SJSA1 (cell line): ENCODE measurements around the gene MAD2L1BP. TPM values are rescaled to one million over a fixed set of nuclear protein-coding genes. Genes with fewer than 3 reads are reported as not detected.
A peak's percentile ranks its signal among the peaks of the same experiment; 100 is the strongest.
"Not testable (repeated sequence)": the region's sequence is repeated elsewhere in the genome, so short reads cannot be mapped to it uniquely, and the experiment has no call there.

Experiments used
- DNase-seq, 2 experiments: peaks; one replicate each; pipeline ENCODE4 v3.0.0-alpha.2; 2015 to 2020; ENCODE audit warnings: low spot score in 2 of 2, low read depth in 1 of 2
- H3K27ac ChIP-seq: fragments of 250-450 bp; sonication (Bioruptor Pico); 2 replicates; pipeline ENCODE4 v1.5.1; 2020; ENCODE audit warnings: mild to moderate bottlenecking, moderate library complexity
- H3K27me3 ChIP-seq: fragments of 250-450 bp; sonication (Bioruptor Pico); replicated peaks from 2 replicates; pipeline ENCODE4 v1.5.1; 2020; ENCODE audit warnings: mild to moderate bottlenecking, moderate library complexity
- H3K36me3 ChIP-seq: fragments of 250-450 bp; sonication (Bioruptor Pico); 2 replicates; pipeline ENCODE4 v1.5.1; 2020; ENCODE audit warnings: mild to moderate bottlenecking
- H3K4me1 ChIP-seq: fragments of 250-450 bp; sonication (Bioruptor Pico); replicated peaks from 2 replicates; pipeline ENCODE4 v1.6.1; 2021; ENCODE audit warnings: mild to moderate bottlenecking
- H3K4me3 ChIP-seq: fragments of 250-450 bp; sonication (Bioruptor Pico); 2 replicates; pipeline ENCODE4 v1.5.1; 2020; ENCODE audit warnings: mild to moderate bottlenecking
- H3K9me3 ChIP-seq: fragments of 250-450 bp; sonication (Bioruptor Pico); replicated peaks from 2 replicates; pipeline ENCODE4 v1.5.1; 2020; ENCODE audit warnings: mild to moderate bottlenecking
- total RNA-seq: library from RNA; depleted of rRNA; stranded (reverse); fragments of >200 nt; shearing (Covaris generic); gene quantifications from 2 replicates; pipeline ENCODE4 v1.2.3, GENCODE V29; 2014

MAD2L1BP gene
- total RNA-seq, 1 experiment from 2014 or later: 59.4 TPM

DNA sequence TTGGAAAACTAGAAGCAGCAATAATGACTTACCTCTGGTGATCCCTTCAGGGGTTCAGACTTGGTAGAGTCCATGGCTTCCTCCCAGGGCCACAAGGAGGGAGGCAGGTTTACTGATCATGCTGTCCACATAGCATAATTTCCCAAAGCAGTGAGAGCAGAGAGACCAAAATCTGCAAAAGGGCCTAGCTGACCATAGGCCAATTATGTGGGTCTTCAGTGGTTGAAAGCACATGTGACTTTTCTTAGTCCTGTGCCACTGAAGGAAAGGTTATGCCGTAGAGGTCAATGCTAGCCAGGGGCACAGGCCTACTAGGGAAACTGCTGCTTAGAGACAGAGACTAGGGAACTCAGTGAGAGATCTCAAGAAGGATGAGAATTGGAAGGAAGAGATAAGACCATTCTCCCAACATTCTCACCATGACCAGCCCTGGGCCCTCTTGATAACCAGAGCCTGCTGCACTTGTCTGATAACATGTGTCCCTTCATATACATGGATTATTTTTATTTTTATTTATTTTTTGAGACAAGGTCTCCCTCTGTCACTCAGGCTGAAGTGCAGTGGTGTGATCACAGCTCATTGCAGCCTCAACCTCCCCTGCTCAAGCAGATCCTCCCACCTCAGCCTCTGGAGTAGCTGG lies 4.5 kb upstream of the MAD2L1BP start:
- H3K27ac ChIP-seq: no peak overlapping the region
- H3K9me3 ChIP-seq: no peaks in the 10 kb centered on the region; the same call in 1 of the 2 replicates
- no peaks in the 10 kb centered on the region for H3K27me3 ChIP-seq
- H3K4me1 ChIP-seq: peaks cover 33% of the 10 kb centered on the region
- H3K36me3 ChIP-seq: peaks cover 27% of the 10 kb centered on the region
- no peak for DNase-seq
- no peak overlapping the region for H3K4me3 ChIP-seq

- Histone ChIP-seq H3K36me3 (peaks cover 31% of the 10 kb centered on the region), H3K4me1 (peaks cover 22% of the 10 kb centered on the region)
- H3K27ac ChIP-seq, H3K27me3 ChIP-seq, H3K4me3 ChIP-seq, H3K9me3 ChIP-seq, DNase-seq: not testable (repeated sequence)
Measured at GRCh38 chr6:43633002-43633401, 2.6 kb upstream of the MAD2L1BP start.

DNA sequence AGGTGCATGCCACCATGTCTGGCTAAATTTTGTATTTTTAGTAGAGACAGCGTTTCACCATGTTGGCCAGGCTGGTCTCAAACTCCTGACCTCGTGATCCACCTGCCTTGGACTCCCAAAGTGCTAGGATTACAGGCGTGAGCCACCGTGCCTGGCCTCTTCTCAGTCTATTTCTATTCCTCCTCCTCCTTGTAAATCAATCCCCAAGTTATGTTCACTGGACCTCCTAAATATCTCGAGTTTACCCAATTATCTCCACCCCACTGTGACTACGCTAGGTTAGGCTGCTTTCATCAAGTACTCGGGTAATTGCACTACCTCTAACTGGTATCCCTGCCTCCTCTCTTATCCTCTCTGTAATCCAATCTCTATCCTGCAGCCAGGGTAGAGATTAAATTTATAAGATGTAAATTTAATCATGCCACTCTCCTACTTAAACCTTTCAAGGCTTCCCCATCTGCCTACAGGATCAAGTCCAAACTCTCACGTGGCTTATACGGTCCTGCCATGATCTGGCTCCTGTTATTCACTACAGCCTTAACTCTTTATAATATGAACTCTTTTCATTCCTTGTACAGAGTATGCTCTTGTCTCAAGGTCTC lies 837 bp upstream of the MAD2L1BP start:
- no peaks in the 10 kb centered on the region for H3K27me3 ChIP-seq
- no peak overlapping the region for H3K27ac ChIP-seq
- peaks cover 42% of the 10 kb centered on the region for H3K36me3 ChIP-seq
- H3K4me3 ChIP-seq: no peak overlapping the region
- peaks cover 18% of the 10 kb centered on the region for H3K4me1 ChIP-seq
- no peak for DNase-seq
- no peaks in the 10 kb centered on the region for H3K9me3 ChIP-seq

- H3K36me3 ChIP-seq: peaks cover 57% of the 10 kb centered on the region
- H3K4me3 ChIP-seq: peak overlapping the region; percentile 65
- DNase-seq: peak in 1 of 2 experiments; percentile 28
- no peaks in the 10 kb centered on the region for H3K9me3 ChIP-seq
- H3K27me3 ChIP-seq: no peaks in the 10 kb centered on the region
- peaks cover 12% of the 10 kb centered on the region for H3K4me1 ChIP-seq
- peak overlapping the region; percentile 40; the same call in 1 of the 2 replicates for H3K27ac ChIP-seq
Measured at GRCh38 chr6:43636308-43636659, 644 bp downstream of the MAD2L1BP start.

DNA sequence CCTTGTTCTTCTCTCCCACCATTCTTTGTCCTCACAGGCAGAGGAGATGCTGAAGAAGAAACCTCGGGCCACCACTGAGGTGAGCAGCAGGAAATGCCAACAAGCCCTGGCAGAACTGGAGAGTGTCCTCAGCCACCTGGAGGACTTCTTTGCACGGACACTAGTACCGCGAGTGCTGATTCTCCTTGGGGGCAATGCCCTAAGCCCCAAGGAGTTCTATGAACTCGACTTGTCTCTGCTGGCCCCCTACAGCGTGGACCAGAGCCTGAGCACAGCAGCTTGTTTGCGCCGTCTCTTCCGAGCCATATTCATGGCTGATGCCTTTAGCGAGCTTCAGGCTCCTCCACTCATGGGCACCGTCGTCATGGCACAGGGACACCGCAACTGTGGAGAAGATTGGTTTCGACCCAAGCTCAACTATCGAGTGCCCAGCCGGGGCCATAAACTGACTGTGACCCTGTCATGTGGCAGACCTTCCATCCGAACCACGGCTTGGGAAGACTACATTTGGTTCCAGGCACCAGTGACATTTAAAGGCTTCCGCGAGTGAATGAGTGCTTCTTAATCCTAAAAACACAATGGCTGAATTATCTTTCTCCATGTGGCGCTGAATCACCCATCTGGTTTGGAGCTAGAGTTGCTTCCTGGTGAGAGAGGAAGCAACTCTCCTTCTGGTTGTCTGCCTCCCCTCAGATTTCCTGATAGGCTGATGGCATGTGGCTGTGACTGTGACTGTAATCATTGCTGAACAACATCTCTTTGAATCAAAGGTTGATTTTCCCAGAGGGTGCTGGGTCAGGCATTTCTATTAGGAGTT lies 4.6 kb downstream of the MAD2L1BP start:
- Histone ChIP-seq H3K27me3 (no peaks in the 10 kb centered on the region), H3K36me3 (peaks cover 72% of the 10 kb centered on the region), H3K27ac (no peak overlapping the region), H3K4me3 (no peak overlapping the region), H3K4me1 (peaks cover 12% of the 10 kb centered on the region), H3K9me3 (no peaks in the 10 kb centered on the region)
- no peak for DNase-seq

DNA sequence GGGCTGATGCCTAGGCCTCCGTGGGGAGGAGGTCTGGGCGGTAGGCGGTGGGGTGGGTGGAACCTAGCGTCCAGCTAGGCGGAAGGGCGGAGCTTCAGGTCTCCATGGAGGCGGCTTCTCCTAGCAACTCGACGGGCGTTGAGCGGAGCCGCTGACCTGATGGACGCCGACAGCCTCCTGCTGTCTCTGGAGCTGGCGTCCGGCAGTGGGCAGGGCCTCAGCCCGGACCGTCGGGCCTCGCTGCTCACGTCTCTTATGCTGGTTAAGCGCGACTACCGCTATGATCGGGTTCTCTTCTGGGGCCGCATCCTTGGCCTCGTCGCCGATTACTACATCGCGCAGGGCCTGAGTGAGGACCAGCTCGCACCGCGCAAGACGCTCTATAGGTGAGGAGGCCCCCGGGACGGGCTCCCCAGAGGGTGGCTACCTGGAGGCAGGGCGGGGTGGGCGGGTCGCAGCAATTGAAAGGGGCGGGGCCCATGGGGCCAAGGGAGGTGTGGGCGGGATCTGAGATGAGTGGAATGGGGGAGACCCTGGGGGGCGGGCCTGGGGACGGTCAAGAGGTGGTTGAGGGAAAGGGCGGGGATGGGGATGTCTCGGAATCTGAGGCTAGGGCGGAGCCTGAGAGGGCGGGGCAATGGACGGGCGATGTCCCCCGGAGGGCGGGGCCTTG lies 9.4 kb downstream of the MAD2L1BP start, which contains the start of gene RSPH9:
Gene RSPH9, plus strand, starts transcription at position 97 of the 673 bp plus-strand sequence. Its CDS starts 63 bp downstream, at position 160.
- Histone ChIP-seq H3K27me3 (no peaks in the 10 kb centered on the region), H3K27ac (no peak within 1 kb of the TSS), H3K9me3 (no peaks in the 10 kb centered on the region), H3K4me1 (no peaks in the 10 kb centered on the region), H3K4me3 (peak within 1 kb of the TSS; percentile 20; the same call in 1 of the 2 replicates), H3K36me3 (peaks cover 28% of the 10 kb centered on the region)
- no peak for DNase-seq

DNA sequence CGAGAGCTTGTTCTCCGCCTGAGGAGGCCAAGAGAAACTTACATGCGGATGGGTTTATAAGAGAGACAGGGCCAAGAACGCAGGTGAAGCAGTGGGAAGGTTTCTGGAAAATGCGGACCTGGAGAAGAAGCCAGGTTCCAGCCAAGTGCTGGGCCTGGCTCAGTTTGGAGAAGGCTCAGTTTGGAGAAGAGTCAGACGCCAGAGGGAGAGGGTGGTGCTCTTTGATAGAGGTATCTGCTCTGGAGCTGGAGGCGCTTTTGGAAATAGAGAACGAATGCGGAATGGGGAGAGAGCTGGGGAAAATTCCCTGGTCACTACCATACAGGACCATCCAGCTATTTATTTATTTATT lies 9.9 kb downstream of the MAD2L1BP start:
- DNase-seq: no peak
- H3K27ac ChIP-seq: no peak overlapping the region
- H3K36me3 ChIP-seq: peaks cover 23% of the 10 kb centered on the region
- no peaks in the 10 kb centered on the region for H3K4me1 ChIP-seq
- no peaks in the 10 kb centered on the region for H3K9me3 ChIP-seq
- H3K27me3 ChIP-seq: no peaks in the 10 kb centered on the region
- no peak overlapping the region for H3K4me3 ChIP-seq

DNA sequence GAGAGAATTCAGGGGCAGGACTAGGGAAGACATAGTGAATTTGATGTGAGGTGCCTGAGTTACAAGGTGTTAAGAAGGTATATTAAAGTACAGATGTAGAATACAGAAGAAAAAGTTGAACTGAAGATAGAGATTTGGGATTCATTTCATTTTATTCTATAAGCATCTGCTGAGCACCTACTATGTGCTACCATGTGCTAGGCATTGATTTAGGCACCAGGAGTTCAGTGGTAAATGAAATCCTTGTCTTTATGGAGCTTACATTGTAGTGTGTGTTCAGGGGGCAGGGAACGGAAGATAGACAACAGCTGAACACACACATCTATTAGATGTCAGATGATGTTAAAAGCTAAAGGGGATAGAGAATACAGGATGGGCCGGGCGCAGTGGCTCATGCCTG lies 12.0 kb downstream of the MAD2L1BP start:
- no peak for DNase-seq
- Histone ChIP-seq H3K27me3 (no peaks in the 10 kb centered on the region), H3K36me3 (peaks cover 5% of the 10 kb centered on the region), H3K9me3 (no peaks in the 10 kb centered on the region), H3K4me3 (no peak overlapping the region), H3K4me1 (no peaks in the 10 kb centered on the region), H3K27ac (no peak overlapping the region)

GRCh38 chr6:43648248-43648647 lies 12.6 kb downstream of the MAD2L1BP start:
- H3K27ac ChIP-seq: no peak overlapping the region
- no peaks in the 10 kb centered on the region for H3K9me3 ChIP-seq
- no peaks in the 10 kb centered on the region for H3K27me3 ChIP-seq
- H3K4me3 ChIP-seq: no peak overlapping the region
- no peaks in the 10 kb centered on the region for H3K4me1 ChIP-seq
- no peak for DNase-seq
- H3K36me3 ChIP-seq: no peaks in the 10 kb centered on the region

GRCh38 chr6:43652822-43653221 lies 17.2 kb downstream of the MAD2L1BP start:
- not testable (repeated sequence) for H3K4me3 ChIP-seq, H3K9me3 ChIP-seq, H3K27me3 ChIP-seq, H3K4me1 ChIP-seq, H3K36me3 ChIP-seq, DNase-seq, H3K27ac ChIP-seq

DNA sequence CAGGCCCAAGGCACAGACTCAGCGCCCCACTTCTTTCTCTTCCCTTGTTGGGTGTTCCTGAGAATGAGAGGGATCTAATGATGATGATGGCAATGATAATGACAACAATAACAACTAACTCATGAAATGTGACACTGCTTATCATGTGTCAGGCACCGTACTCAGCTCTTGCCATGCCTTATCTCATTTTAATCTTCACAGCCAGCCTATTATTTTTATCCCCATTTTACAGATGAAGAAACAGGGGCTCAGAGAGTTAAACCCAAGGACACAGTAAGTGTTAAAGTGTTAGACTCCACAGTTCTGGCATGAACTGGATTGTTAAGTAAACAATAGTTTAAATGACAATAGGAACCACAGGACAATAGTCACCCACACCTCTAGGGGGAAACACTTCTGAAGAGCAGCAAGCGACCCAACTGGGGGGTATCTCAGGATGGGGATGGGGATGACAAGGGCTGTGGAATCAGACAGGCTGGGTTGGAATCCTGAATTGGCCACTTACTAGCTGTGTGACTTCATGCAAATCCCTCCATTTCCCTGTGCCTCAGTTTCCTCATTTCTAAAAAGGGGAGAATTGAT lies 21.7 kb downstream of the MAD2L1BP start:
- DNase-seq: no peak
- no peak overlapping the region for H3K27ac ChIP-seq
- H3K27me3 ChIP-seq: no peaks in the 10 kb centered on the region
- no peaks in the 10 kb centered on the region for H3K36me3 ChIP-seq
- H3K4me3 ChIP-seq: no peak overlapping the region
- H3K9me3 ChIP-seq: peaks cover 6% of the 10 kb centered on the region
- H3K4me1 ChIP-seq: no peaks in the 10 kb centered on the region

DNA sequence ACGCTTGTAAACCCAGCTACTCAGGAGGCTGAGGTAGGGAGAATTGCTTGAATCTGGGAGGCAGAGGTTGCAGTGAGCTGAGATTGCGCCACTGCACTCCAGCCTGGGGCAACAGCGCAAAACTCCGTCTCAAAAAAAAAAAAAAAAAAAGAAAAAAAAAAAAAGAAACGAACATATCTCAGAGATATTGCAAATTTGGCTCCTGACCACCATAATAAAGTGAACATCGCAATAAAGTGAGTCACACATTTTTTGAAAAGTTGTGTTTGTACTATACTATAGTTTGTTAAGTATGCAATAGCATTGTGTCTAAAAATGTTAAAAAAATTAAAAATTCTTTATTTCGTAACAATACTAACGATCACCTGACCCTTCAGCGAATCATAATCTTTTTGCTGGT lies 22.5 kb downstream of the MAD2L1BP start:
- Histone ChIP-seq H3K36me3 (no peaks in the 10 kb centered on the region), H3K4me1 (no peaks in the 10 kb centered on the region), H3K9me3 (peaks cover 6% of the 10 kb centered on the region), H3K27ac (no peak overlapping the region), H3K4me3 (no peak overlapping the region), H3K27me3 (no peaks in the 10 kb centered on the region)
- no peak for DNase-seq

- H3K27me3 ChIP-seq, H3K4me1 ChIP-seq, H3K4me3 ChIP-seq, H3K27ac ChIP-seq, H3K9me3 ChIP-seq, DNase-seq, H3K36me3 ChIP-seq: not testable (repeated sequence)
Measured at GRCh38 chr6:43662948-43663347, 27.3 kb downstream of the MAD2L1BP start.
